SIG-M5 (cell line): ENCODE data around the gene RADX.
"Not testable (repeated sequence)": the region's sequence is repeated elsewhere in the genome, so short reads cannot be mapped to it uniquely, and the experiment has no call there.

ENCODE experiments used
- DNase-seq: peaks from one replicate; lab custom pipeline; 2025; lab: John Stamatoyannopoulos, UW

RADX gene

GRCh38 chrX:106611679-106612392, at the start of gene RADX:
TSS of gene RADX (plus strand) at chrX:106611978. CDS start at chrX:106612081, 103 bp downstream.
- no peak for DNase-seq

GRCh38 chrX:106564986-106565385, 46.8 kb upstream of the RADX start:
- DNase-seq, result no peak

- no peak for DNase-seq
These were observed 45.4 kb upstream of the RADX start for GRCh38 chrX:106566362-106566761.

- no peak for DNase-seq
These were observed 29.9 kb upstream of the RADX start for GRCh38 chrX:106581856-106582255.

- DNase-seq, result no peak
These were observed 26.3 kb upstream of the RADX start for GRCh38 chrX:106585478-106585877.

- DNase-seq, result no peak
These were observed 23.0 kb upstream of the RADX start for GRCh38 chrX:106588801-106589200.

GRCh38 chrX:106599411-106599810, 12.4 kb upstream of the RADX start:
- no peak for DNase-seq

- DNase-seq, result no peak
These were observed 5.2 kb upstream of the RADX start for GRCh38 chrX:106606571-106606970.

GRCh38 chrX:106608016-106608415, 3.8 kb upstream of the RADX start:
- DNase-seq, result no peak

- no peak for DNase-seq
These were observed 480 bp upstream of the RADX start for GRCh38 chrX:106611317-106611678.

- DNase-seq, result no peak
These were observed 600 bp downstream of the RADX start for GRCh38 chrX:106612393-106612763.

GRCh38 chrX:106613277-106613676, 1.5 kb downstream of the RADX start:
- DNase-seq, result no peak

GRCh38 chrX:106615041-106615440, 3.3 kb downstream of the RADX start:
- no peak for DNase-seq

GRCh38 chrX:106619797-106620196, 8.0 kb downstream of the RADX start:
- no peak for DNase-seq

- no peak for DNase-seq
These were observed 10.1 kb downstream of the RADX start for GRCh38 chrX:106621836-106622235.

- no peak for DNase-seq
These were observed 15.0 kb downstream of the RADX start for GRCh38 chrX:106626789-106627188.

GRCh38 chrX:106631615-106632014, 19.8 kb downstream of the RADX start:
- no peak for DNase-seq

- no peak for DNase-seq
These were observed 38.0 kb downstream of the RADX start for GRCh38 chrX:106649523-106650428.

GRCh38 chrX:106653625-106654024, 41.8 kb downstream of the RADX start:
- DNase-seq, result not testable (repeated sequence)

- DNase-seq, result no peak
These were observed 58.9 kb downstream of the RADX start for GRCh38 chrX:106670631-106671030.

- DNase-seq, result no peak
These were observed 60.7 kb downstream of the RADX start for GRCh38 chrX:106672527-106672926.

GRCh38 chrX:106680716-106681115, 68.9 kb downstream of the RADX start:
- no peak for DNase-seq

- no peak for DNase-seq
These were observed 72.4 kb downstream of the RADX start for GRCh38 chrX:106684207-106684606.
